GM21528 (cell line): ENCODE data around the gene LBHD2.
"Not testable (repeated sequence)": the region's sequence is repeated elsewhere in the genome, so short reads cannot be mapped to it uniquely, and the experiment has no call there.

Source experiments
- ATAC-seq: cut with Tn5 transposase; IDR thresholded peaks from one replicate; pipeline ENCODE4 v1.9.1; 2021; ENCODE audit warnings: mild to moderate bottlenecking, moderate library complexity; ENCODE audit not compliant: unreplicated experiment, low FRiP score

Gene LBHD2

GRCh38 chr14:103102689-103103260, 18.8 kb downstream of the LBHD2 start:
- no peak for ATAC-seq

GRCh38 chr14:103103461-103104388, 19.7 kb downstream of the LBHD2 start:
- no peak for ATAC-seq

- no peak for ATAC-seq
These were observed 20.3 kb downstream of the LBHD2 start for GRCh38 chr14:103104389-103104653.

GRCh38 chr14:103104654-103105452, 20.8 kb downstream of the LBHD2 start:
- no peak for ATAC-seq

- ATAC-seq, result no peak
These were observed 21.7 kb downstream of the LBHD2 start for GRCh38 chr14:103105580-103106150.

GRCh38 chr14:103107455-103107854, 23.4 kb downstream of the LBHD2 start:
- ATAC-seq, result no peak

- no peak for ATAC-seq
These were observed 24.1 kb downstream of the LBHD2 start for GRCh38 chr14:103107941-103108748.

- no peak for ATAC-seq
These were observed 24.8 kb downstream of the LBHD2 start for GRCh38 chr14:103108749-103109207.

- no peak for ATAC-seq
These were observed 25.8 kb downstream of the LBHD2 start for GRCh38 chr14:103109535-103110441.

GRCh38 chr14:103110681-103111231, 26.7 kb downstream of the LBHD2 start:
- ATAC-seq, result no peak

- ATAC-seq, result no peak
These were observed 27.3 kb downstream of the LBHD2 start for GRCh38 chr14:103111232-103111868.

GRCh38 chr14:103112400-103113243, 28.6 kb downstream of the LBHD2 start:
- no peak for ATAC-seq

- no peak for ATAC-seq
These were observed 29.3 kb downstream of the LBHD2 start for GRCh38 chr14:103113303-103113702.

GRCh38 chr14:103113774-103114173, 29.8 kb downstream of the LBHD2 start:
- ATAC-seq, result no peak

- ATAC-seq, result not testable (repeated sequence)
These were observed 31.2 kb downstream of the LBHD2 start for GRCh38 chr14:103115086-103115679.

- ATAC-seq, result no peak
These were observed 32.0 kb downstream of the LBHD2 start for GRCh38 chr14:103115845-103116572.
